Measurements from ENCODE around the gene OTOP2. TPM values are rescaled to one million over a fixed set of nuclear protein-coding genes. Genes with fewer than 3 reads are reported as not detected.
"Not testable (repeated sequence)": the region's sequence is repeated elsewhere in the genome, so short reads cannot be mapped to it uniquely, and the experiment has no call there.

The OTOP2 gene
- total RNA-seq, 2 donors from 2014 or later = not detected

DNA sequence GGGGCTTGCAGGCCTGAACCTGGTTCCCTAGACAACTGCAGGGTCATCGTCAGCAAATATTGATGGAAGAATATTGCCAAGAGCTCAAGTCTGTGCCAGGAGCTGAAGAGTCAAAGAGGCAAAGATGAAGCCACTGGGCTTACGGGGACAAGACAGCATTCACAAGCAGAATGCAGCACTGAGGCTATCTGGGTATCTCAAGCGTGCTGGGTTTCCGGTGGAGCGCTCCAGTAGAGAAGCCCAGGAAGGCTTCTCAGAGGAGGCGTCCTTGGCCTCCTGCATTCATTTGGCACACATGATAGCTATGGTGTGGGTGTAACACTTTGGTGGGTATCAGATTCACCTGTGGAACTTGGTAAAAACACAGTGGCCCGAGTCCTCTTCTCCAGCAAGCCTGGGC lies 33.5 kb upstream of the OTOP2 start:
- Mint-ChIP-seq H3K27me3 (peaks cover 31% of the 10 kb centered on the region), H3K4me3 (no peak overlapping the region), H3K36me3 (ENCODE audit: low read depth) (peaks cover 6% of the 10 kb centered on the region), H3K4me1 (peaks cover 4% of the 10 kb centered on the region), H3K27ac (no peak overlapping the region)
- ATAC-seq (no peak), DNase-seq (no peak)
- no peaks in the 10 kb centered on the region for H3K9me3 ChIP-seq (ENCODE audit: control insufficient read depth, low read length, poor library complexity, severe bottlenecking)

DNA sequence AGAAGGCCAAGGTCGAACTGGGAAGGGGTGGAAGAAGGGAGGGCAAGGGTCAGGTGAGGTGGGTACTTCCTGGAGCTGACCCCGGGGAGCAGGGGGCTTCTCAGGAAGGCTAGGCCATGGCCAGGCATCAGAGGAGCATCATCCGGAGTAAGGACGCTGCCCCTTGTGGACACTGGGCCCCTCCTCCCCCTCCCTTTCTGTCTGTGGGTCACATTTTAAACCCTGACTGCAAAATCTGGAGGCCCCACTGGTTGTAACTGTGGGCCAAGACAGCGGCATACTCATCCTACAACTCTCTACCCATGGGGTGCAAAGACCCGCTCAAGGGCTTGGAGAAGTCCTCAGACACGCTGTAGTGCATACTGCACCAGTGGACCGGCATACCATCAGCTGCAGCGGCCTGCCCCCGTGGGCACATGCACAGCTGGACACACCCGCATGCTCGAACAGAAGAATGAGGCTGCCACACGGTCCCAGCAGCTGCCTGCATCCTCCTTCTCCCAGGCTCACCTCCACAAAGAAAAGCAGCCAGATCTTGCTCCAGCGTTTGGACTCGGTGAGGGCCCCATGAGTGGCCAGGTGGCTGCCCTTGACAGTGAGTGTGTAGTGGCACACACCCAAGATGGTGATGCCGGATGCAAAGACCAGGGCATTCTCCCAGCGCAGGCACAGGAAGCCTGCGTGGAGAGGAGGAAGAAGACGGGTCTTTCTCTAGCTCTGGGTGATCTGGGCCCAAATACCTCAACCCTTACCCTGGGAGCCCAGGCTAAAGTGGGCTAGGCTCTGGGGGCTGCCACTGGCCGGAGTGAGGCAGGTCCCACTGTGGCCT lies 31.8 kb upstream of the OTOP2 start:
- Mint-ChIP-seq H3K36me3 (ENCODE audit: low read depth) (peaks cover 8% of the 10 kb centered on the region), H3K4me3 (peak overlapping the region; percentile 71), H3K4me1 (peaks cover 8% of the 10 kb centered on the region), H3K27me3 (peaks cover 33% of the 10 kb centered on the region), H3K27ac (no peak overlapping the region)
- DNase-seq (no peak), ATAC-seq (no peak)
- H3K9me3 ChIP-seq (ENCODE audit: control insufficient read depth, low read length, poor library complexity, severe bottlenecking) = no peaks in the 10 kb centered on the region

DNA sequence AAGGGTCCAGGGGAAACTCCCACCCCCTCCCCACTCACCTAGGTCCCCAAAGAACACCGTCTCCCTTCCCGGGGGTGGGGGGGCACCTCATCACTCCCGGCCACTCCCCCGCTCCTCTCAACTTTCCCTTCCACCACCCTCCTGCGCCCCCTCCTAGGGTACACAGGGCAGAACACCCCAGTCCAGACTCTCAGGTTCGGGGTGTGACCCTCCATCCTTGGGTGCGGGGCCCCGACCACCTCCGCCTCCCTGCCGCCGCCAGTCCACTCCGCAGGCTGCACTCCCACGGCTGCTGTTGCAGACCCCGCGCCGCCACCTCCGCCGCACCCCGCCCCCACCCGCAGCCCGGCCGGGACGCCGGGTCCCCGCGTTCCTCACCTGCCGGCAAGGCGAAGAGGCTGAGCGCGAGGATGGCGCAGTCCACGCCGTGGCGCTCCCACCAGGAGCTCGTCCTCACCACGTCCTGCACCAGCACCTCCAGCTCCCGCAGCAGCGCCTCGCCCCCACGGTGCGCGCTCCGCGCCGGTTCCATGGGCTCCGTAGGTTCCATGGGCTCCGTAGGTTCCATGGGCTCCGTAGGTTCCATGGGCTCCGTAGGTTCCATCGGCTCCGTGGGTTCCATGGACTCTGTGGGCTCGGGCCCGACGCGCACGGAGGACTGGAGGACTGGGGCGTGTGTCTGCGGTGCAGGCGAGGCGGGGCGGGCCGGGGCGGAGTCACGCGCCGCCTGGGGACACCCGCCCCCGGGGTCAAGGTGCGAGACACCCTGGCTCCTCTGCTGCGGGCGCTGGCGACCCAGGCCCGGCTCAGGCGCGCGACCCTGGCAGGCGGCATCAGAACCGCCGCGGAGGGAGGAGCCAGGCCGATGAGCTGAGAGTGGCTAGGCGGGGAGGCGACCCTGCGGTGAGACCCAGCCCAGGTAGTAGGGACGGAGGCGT lies 30.8 kb upstream of the OTOP2 start, which contains the start of gene FADS6:
Gene FADS6, minus strand, starts transcription at position 660 of the 938 bp plus-strand sequence. Its CDS starts 38 bp downstream, at position 622.
- Mint-ChIP-seq H3K4me1 (peaks cover 8% of the 10 kb centered on the region), H3K27ac (no peak within 1 kb of the TSS), H3K27me3 (peaks cover 32% of the 10 kb centered on the region), H3K36me3 (ENCODE audit: low read depth) (peaks cover 8% of the 10 kb centered on the region), H3K4me3 (peak within 1 kb of the TSS; percentile 84)
- ATAC-seq = peak; percentile 66
- DNase-seq = no peak
- no peaks in the 10 kb centered on the region for H3K9me3 ChIP-seq (ENCODE audit: control insufficient read depth, low read length, poor library complexity, severe bottlenecking)

- H3K9me3 ChIP-seq (ENCODE audit: control insufficient read depth, low read length, poor library complexity, severe bottlenecking) = no peaks in the 10 kb centered on the region
- DNase-seq (no peak), ATAC-seq (no peak)
- Mint-ChIP-seq H3K4me3 (peak overlapping the region; percentile 84), H3K4me1 (peaks cover 8% of the 10 kb centered on the region), H3K36me3 (ENCODE audit: low read depth) (peaks cover 8% of the 10 kb centered on the region), H3K27me3 (peaks cover 32% of the 10 kb centered on the region), H3K27ac (no peak overlapping the region)
Observed at GRCh38 chr17:74893936-74894671, 30.0 kb upstream of the OTOP2 start.

DNA sequence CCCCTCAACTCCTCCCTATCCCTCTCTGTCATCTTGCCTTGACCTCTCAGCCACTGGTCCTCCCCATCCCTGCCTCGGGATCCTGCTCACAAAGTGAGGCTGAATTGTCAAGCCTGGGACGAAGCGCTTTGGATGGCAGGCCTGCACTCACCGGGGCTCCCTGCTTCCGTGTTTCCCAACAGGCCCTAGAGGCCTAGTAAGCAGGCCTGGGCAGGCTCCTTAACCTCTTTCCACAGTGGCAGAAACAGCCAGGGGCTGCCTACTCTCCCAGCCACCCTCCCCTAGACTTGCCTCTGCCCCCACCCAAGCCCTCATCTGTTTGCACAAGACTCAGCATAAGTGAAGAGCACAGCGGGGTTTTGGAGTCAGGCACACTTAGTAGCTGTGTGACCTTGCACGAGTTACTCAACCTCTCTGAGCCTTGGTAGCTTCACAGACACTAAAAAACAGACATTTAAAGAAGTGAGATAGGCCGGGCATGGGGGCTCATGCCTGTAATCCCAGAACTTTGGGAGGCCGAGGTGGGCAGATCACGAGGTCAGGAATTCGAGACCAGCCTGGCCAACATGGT lies 25.6 kb upstream of the OTOP2 start:
- no peak overlapping the region for H3K4me3 Mint-ChIP-seq
- DNase-seq = no peak
- H3K27ac Mint-ChIP-seq = no peak overlapping the region

DNA sequence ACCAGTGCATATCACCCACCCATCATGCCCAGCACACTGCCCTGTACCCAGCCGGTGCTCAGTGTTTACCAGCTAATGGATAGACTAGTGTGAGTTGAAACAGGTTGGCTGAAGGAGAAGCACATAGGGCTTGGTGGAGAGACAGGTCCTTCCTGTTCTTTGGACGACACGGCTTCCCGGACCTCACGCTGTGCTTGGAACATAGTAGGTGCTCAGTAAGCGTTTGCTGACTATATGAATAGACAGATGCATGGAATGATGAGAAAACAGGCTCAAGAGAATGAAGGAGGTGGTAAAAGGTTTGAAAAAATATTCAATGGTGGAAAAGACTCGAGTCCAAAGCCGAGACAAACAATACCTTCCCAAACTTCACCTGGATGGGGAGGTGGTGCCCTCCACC lies 23.9 kb upstream of the OTOP2 start:
- Mint-ChIP-seq H3K4me1 (peaks cover 4% of the 10 kb centered on the region), H3K4me3 (no peak overlapping the region), H3K27ac (no peak overlapping the region), H3K36me3 (ENCODE audit: low read depth) (peaks cover 4% of the 10 kb centered on the region), H3K27me3 (peaks cover 46% of the 10 kb centered on the region)
- no peaks in the 10 kb centered on the region for H3K9me3 ChIP-seq (ENCODE audit: control insufficient read depth, low read length, poor library complexity, severe bottlenecking)
- ATAC-seq (no peak), DNase-seq (no peak)

More for the DNA sequence above, 25.6 kb upstream of the OTOP2 start:
- Mint-ChIP-seq H3K4me1 (peaks cover 6% of the 10 kb centered on the region), H3K27me3 (peaks cover 57% of the 10 kb centered on the region), H3K36me3 (ENCODE audit: low read depth) (peaks cover 6% of the 10 kb centered on the region)
- ATAC-seq = no peak
- no peaks in the 10 kb centered on the region for H3K9me3 ChIP-seq (ENCODE audit: control insufficient read depth, low read length, poor library complexity, severe bottlenecking)

- ATAC-seq (no peak), DNase-seq (no peak)
- Mint-ChIP-seq H3K4me3 (no peak overlapping the region), H3K4me1 (peaks cover under 1% of the 10 kb centered on the region), H3K27me3 (peaks cover 34% of the 10 kb centered on the region), H3K36me3 (ENCODE audit: low read depth) (peaks cover under 1% of the 10 kb centered on the region), H3K27ac (no peak overlapping the region)
- no peaks in the 10 kb centered on the region for H3K9me3 ChIP-seq (ENCODE audit: control insufficient read depth, low read length, poor library complexity, severe bottlenecking)
Observed at GRCh38 chr17:74901353-74902135, 22.5 kb upstream of the OTOP2 start.

DNA sequence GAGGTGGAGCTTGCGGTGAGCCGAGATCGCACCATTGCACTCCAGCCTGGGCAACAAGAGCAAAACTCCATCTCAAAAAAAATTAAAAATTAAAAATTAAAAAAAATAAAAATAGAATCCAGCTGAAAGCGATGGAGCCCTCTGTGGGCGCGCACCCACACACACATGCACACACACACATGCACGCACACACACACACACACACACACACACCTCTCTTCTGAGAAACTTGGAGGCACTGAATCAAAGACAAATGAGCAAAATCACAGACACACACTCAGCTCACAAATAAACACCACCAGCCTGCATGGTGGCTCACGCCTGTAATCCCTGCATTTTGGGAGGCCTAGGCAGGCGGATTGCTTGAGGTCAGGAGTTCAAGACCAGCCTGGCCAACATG lies 21.0 kb upstream of the OTOP2 start:
- Mint-ChIP-seq H3K27ac (no peak overlapping the region), H3K27me3 (peaks cover 29% of the 10 kb centered on the region), H3K36me3 (ENCODE audit: low read depth) (no peaks in the 10 kb centered on the region), H3K4me1 (no peaks in the 10 kb centered on the region), H3K4me3 (no peak overlapping the region)
- ATAC-seq (no peak), DNase-seq (no peak)
- no peaks in the 10 kb centered on the region for H3K9me3 ChIP-seq (ENCODE audit: control insufficient read depth, low read length, poor library complexity, severe bottlenecking)

GRCh38 chr17:74903671-74904070 lies 20.4 kb upstream of the OTOP2 start:
- H3K4me1 Mint-ChIP-seq = peaks cover 4% of the 10 kb centered on the region
- H3K27ac Mint-ChIP-seq = peak overlapping the region; percentile 19
- no peaks in the 10 kb centered on the region for H3K9me3 ChIP-seq (ENCODE audit: control insufficient read depth, low read length, poor library complexity, severe bottlenecking)
- ATAC-seq = no peak
- H3K4me3 Mint-ChIP-seq = no peak overlapping the region
- peaks cover 29% of the 10 kb centered on the region for H3K27me3 Mint-ChIP-seq
- no peaks in the 10 kb centered on the region for H3K36me3 Mint-ChIP-seq (ENCODE audit: low read depth)
- DNase-seq = no peak

- DNase-seq = no peak
- Mint-ChIP-seq H3K4me1 (peaks cover 4% of the 10 kb centered on the region), H3K36me3 (ENCODE audit: low read depth) (no peaks in the 10 kb centered on the region), H3K4me3 (no peak overlapping the region), H3K27me3 (peaks cover 34% of the 10 kb centered on the region), H3K27ac (no peak overlapping the region)
- H3K9me3 ChIP-seq (ENCODE audit: control insufficient read depth, low read length, poor library complexity, severe bottlenecking) = no peaks in the 10 kb centered on the region
- ATAC-seq = no peak
Observed at GRCh38 chr17:74904687-74905409, 19.2 kb upstream of the OTOP2 start.

DNA sequence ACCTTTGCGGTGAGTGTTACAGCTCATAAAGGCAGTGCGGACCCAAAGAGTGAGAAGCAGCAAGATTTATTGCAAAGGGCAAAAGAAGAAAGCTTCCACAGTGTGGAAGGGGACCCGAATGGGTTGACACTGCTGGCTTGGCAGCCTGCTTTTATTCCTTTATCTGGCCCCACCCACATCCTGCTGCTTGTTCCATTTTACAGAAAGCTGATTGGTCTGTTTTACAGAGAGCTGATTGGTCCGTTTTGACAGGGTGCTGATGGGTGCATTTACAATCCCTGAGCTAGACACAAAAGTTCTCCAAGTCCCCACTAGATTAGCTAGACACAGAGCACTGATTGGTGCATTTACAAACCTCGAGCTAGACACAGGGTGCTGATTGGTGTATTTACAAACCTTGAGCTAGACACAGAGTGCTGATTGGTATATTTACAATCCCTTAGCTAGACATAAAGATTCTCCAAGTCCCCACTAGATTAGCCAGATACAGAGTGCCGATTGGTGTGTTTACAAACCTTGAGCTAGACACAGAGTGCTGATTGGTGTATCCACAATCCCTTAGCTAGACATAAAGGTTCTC lies 17.8 kb upstream of the OTOP2 start:
- H3K9me3 ChIP-seq (ENCODE audit: control insufficient read depth, low read length, poor library complexity, severe bottlenecking); ATAC-seq; H3K36me3 Mint-ChIP-seq (ENCODE audit: low read depth); DNase-seq; H3K4me1 Mint-ChIP-seq; H3K27ac Mint-ChIP-seq; H3K4me3 Mint-ChIP-seq: not testable (repeated sequence)
- peaks cover 21% of the 10 kb centered on the region for H3K27me3 Mint-ChIP-seq
